ENCODE measurements around the gene RAI1.

The RAI1 gene

DNA sequence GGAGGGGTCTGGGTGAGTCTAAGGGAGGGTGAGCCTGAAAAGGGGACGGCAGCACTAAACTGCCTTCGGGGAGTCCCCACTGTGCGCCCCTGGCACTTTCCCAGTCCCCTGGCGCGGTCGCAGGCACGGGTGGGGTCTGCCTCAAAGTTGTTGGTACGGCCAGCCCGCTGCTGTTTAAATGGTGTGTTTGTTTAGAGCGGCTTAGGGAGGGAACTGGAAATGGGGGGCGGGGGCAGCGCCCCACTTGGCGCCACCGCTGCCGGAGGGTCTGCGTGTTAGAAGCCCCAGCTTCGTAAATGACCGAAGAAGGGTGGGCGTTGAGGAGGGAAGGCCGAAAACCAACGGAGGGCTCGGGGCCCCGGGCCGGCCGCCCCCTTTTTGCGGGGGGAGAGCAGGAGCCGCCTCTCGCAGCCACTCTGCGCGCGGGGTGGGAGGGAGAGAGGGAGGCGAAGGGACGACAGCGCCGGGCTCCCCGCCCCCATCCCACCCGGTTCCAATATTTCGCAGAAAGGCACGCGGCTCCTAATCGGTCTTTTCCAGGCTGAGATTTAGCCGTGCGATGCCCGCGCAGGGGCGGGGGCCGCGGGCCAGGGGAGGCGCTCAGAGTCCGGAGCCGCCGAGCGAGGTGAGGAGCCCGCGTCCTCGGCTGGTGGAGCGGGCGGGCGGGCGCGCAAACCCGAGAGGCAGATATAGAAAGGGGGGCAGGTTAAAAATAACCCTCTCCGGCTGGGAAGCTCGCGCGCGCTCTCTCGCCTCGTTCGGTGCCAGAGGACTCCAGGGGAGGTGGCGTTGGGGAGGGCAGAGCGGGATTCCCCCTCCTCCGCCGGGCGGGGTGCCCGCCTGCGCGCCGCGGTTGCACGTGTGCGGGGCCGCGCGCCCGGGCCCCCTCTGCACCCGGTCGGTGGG is 100.6 kb downstream of the RAI1 start:
- no peak for DNase-seq (ENCODE audit: low read depth in 2 of 3, low spot score in 1 of 3)

DNA sequence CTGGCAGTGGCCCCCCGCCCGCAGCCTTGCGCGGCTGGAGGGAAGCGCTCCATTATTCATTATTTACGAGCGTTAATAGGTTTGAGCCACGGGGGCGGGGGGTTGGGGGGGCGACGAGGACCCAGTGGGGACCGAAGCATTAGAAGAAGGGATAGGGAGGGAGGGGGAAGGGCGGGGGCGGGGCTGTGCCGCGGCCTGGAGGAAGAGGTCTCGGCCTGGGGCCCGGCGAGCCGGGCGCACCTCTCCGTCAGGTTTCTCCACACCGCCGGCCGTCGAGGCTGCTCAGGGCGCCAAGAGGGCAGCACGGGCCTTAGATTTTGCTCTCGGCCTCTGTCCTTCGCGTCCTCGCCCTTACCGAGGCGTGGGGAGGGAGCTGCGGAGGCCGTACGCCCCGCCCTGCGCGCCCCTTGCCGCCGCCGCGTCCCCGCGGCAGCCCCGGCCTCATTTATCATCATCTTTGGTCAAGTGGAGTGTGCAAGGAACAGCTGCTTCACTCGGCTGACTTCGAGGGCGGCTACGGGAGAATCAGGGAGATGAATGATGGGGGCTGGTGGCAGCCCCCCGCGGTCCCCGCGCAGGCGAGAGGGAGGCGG is 101.4 kb downstream of the RAI1 start:
- DNase-seq (ENCODE audit: low read depth in 2 of 3, low spot score in 1 of 3), result no peak

DNA sequence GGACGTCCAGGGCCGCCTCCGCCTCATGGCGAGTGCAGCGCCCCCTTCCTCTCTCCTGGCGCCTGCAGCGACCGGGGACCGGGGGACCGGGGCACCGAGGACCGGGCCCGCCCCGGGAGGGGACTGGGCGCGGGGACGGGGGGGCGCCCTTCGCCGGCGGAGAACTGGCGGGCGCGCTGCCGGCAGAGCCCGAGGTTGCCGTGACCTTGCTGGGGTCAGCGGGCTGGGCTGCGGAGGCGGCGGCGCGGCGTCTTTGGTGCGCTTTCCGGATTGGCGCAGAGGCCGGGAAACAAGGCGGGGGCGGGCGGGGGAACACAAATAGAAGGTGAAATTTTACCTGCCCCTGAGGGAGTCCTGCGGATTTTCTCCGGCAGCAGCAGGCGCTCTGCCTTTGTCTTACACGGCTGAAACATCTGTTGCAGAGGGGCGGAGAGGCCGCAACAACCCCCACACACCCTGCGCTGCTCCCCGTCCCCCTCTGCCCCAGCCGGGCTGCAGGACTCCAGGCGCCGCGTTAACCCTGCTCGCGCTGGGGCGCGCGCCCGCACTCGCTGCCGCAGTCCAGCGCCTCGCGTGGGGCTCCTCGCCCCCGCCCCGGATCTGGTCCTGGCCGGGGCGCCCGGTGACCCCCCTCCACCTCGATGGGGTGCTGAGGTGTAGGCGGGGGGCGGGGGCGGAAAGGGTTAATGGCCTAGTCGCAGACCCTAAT is 102.0 kb downstream of the RAI1 start:
- peak in 2 of 3 donors; percentile 27 to 44 for DNase-seq (ENCODE audit: low read depth in 2 of 3, low spot score in 1 of 3)

DNA sequence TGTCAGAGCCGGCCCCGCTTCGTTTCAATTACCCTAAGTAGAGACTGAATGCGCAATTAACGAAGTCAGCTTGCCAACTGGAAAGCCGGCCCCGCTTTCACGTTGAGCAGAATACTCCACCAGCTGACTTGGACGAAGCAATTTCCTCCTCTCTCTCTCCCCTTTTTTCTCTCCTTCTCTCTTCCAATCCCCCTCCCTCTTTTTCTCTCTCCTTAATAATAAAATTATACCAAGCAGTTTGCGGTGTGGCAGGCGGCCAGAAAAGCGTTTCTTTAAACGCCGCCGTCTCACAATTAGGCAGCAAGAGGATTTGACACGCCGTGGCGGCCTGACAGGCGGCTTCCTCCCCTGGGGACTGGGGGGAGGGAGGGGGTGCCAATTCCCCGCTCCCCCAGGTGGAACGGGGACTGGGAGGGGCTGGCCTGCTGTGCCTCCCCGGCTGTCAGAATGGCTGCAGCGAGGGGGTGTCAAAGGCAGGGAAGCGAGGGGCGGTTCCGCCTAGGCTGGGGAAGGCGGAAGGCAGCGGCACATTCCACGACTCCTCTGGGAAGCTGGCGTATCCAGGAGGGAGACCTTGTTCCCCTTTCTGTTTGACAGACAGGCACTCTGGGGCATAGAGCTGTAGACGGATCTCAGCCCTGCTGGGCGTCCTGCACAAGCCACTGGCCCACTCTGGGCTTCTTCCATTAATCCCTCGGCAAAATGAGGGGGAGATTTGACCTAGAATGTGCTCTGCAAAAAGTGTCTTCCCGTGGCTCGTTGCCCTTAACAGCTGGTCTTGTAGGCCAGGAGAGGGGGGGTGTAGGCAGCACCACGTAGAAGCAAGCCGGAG is 102.8 kb downstream of the RAI1 start:
- no peak for DNase-seq (ENCODE audit: low read depth in 2 of 3, low spot score in 1 of 3)

DNA sequence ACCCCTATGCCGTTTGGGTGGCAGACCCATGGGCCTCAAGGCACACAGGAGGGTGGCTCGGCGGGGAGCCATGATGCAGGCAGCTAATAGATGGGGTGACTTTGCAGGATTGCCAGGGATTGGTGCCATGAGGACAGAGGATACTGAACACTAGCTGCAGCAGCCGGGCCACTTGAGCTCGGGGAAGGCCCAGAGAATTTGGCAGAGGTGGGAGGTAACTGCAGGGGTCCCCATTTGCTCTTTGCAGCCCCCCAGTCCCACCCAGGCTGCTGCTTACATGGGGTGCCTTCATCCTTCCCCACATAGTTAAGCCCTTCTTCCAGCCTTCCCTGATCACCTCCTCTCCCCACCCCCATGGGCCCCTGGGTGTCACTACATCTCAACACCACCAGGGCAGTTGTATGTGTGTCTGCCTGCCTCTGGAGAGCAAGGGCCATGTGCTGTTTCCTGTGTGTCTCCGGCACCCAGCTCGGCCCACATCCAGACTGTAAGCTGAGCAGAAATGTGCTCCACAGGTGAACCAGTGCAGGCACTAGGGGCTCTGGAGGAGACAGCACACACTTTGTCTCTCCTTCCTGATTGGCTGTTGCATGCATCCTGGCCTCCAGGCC is 103.5 kb downstream of the RAI1 start:
- peak in 1 of 3 donors; percentile 27 for DNase-seq (ENCODE audit: low read depth in 2 of 3, low spot score in 1 of 3)

DNA sequence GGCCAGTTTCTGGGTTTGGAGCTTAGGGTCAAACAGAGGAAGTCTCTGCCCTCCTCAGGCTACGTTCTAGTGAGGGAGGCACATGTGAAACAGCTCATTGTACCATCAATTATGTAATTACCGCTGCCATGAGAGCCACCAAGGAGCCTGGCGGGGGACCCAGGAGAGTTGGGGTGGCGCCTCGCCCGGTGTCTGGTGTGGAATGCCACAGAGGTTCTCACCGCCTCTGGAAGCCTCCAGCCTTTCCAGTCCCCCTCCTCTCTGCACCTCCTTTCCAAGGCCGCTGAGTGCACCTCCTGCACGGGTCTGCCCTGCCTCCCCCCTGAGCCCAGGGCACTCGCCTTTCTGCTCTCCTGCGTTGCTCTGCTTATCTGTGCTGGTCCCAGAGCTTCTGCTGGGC is 104.1 kb downstream of the RAI1 start:
- DNase-seq (ENCODE audit: low read depth in 2 of 3, low spot score in 1 of 3), result no peak

DNA sequence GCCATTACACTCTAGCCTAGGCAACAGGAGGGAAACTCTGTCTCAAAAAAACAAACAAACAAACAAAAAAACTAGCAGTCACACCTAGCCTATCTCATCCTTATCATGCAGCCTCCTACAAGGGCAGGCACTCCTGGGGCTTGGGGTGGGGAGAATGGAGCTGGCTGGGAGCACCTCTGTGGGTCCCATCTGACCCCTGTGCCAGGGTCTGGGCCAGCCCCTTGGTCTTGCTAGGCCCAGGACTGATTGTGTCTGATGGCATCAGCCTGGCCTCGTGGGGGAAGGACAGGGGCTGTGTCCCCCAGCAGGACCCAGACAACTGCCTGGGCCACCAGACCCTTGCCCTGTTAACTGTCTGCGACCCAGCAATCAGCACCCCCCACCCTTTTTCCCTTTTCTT is 105.7 kb downstream of the RAI1 start:
- no peak for DNase-seq (ENCODE audit: low read depth in 2 of 3, low spot score in 1 of 3)

DNA sequence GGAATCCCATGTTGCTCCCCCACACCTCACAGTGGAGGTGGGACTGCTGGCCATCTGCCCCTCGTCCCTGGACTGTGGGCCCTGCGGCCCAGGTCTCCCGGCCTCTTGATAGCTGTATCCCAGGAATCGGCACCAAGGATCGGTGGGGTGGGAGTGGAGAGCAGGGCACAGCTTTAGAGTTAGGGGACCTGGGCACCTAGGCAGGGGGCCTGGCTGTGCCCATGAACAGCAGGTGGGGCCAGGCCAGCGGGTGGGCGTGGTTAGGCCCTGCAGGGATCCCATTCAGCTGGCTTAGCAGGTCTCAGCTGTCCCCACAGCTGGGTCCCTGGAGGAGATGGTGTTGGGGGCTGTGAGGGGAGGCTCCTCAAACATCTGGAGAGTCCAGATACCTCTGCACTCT is 106.3 kb downstream of the RAI1 start:
- DNase-seq (ENCODE audit: low read depth in 2 of 3, low spot score in 1 of 3), result no peak

DNA sequence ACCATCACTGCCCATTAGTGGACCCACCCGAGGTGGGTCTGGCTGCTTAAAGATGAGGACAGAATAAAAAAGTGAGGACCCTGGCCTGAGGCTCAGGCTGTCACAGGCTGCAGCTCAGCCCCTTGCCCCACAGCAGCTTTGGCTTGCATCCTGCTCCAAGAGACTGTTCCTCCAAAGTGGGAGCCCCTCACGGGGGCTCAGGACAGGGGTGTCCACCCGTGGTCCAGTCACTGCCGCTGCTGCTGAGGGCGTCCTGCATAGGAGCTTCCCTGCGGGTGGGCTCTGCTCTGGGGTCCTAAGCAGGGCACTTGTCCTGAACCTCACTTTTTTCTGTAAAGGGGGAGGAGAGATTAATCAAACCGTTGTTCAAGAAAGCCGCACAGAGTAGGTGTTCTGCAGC is 107.7 kb downstream of the RAI1 start:
- no peak for DNase-seq (ENCODE audit: low read depth in 2 of 3, low spot score in 1 of 3)

DNA sequence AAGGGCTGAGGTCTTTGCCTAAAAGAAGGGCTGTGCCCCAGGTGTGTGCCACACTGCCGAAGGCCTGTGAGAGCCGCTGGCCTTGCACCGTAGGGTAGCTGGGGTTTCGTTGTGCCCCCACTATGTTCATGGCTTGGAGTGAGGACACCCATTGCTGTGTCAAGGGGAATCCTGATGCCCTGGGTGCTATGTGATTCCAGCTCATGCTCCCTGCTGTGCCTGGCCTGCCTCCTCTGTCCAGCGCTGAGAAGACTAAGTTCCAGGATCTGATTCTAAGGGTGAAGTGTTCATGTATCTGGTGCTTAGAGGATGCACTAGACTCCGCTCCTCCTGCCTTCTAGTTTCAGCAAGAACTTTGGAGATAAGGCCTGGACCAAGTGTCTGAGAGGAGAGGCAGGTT is 108.2 kb downstream of the RAI1 start:
- DNase-seq (ENCODE audit: low read depth in 2 of 3, low spot score in 1 of 3), result no peak

DNA sequence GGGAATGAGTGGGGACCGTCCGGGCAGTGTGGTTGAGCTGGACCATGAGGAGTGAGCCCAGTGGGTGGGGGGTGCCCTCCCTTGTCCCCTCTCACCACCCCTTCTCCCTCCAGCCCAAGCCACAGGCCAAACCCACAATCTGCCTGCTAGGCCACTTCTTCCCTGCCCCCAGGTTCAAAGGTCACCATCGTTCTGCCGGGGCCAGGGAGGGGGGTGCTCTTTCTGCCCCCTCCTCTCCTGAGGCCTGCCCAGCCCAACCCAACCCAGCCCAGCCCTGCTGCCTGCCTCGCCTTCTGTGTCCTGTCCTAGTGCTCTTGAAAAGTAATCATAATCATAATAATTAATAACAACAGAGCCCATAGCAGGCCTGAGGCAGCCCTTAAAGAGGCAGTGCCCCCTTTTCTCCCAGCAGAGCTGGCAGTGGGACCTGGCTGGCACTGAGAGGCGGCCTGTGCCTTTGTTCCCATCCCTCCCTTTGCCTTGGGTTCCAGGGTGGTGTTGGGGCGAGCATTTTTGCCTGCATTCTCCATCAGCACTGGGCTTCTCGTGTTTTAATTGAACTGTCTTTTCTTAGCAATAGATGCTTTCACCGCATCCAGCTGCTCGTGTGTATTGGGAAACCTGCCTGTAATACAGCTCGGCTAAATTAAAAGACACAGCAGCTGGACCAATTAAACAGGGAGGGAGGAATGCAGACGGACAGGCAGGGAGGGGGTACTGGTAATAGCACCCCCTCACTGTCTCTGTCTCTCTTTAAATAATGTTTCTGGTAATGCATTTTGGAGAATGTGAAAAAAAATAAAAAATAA is 108.8 kb downstream of the RAI1 start:
- DNase-seq (ENCODE audit: low read depth in 2 of 3, low spot score in 1 of 3), result no peak

DNA sequence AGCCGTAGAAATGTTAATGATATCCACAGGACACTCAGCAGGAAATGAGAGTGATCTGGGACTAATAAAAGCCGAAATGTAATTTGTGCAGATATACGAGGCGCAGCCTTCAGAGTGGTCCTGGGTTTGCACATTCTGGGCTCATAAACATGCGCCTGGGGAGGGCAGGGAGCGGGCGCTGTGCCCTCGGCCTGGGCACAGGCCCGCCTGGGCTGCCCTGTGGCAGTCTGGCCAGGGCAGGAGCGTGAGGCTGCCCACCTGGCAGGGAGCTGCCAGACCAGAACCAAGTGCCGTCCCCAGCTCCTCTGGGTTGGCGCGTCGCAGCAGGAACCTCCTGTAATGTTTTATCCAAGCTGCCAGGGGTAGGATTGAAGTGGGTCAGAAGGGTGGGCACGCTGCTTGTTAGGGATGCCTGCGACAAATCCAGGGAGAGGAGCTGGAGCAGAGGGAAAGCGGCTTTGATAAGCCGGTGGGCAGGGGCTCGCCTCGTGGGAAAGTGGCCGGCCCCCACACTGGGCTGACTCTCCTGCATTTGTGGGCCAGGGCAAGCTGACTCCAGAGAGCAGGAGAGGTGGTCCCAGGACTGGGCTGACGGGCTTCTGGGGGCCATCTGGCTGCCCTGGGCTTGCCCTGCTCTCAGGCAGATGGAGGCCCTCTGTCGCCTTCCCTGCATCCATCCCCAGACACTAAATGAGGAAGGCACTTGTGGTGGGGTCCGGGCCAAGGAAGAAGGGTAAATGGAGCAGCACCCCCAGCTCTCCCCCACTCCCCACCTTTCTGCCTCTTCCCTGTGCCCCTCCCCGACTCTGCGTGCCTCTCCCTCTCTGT is 109.6 kb downstream of the RAI1 start:
- DNase-seq (ENCODE audit: low read depth in 2 of 3, low spot score in 1 of 3), result no peak

DNA sequence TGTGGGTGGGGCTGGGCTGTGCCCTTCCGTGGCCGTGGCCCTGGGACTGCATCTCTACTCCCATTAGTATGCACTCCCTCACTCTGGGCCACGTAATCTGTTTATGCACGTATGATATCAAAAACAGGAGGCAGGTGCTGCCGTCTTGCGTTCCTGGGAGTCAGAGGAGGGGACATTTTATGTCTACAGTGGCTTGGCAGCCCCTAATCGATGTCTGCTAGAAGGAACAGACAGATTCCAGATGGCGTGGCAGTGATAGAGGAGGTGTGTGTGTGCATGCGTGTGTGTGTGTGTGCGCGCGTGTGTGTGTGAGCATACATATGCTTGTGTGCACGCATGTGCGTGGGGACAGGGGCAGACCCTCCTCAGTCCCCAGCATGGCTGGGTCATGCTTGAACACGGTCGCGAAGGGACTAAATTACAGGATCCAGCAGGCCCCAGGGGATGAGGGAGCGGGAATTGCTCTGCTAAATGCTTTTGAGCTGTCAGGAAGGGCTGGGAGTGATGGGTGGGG is 110.8 kb downstream of the RAI1 start:
- DNase-seq (ENCODE audit: low read depth in 2 of 3, low spot score in 1 of 3), result no peak

DNA sequence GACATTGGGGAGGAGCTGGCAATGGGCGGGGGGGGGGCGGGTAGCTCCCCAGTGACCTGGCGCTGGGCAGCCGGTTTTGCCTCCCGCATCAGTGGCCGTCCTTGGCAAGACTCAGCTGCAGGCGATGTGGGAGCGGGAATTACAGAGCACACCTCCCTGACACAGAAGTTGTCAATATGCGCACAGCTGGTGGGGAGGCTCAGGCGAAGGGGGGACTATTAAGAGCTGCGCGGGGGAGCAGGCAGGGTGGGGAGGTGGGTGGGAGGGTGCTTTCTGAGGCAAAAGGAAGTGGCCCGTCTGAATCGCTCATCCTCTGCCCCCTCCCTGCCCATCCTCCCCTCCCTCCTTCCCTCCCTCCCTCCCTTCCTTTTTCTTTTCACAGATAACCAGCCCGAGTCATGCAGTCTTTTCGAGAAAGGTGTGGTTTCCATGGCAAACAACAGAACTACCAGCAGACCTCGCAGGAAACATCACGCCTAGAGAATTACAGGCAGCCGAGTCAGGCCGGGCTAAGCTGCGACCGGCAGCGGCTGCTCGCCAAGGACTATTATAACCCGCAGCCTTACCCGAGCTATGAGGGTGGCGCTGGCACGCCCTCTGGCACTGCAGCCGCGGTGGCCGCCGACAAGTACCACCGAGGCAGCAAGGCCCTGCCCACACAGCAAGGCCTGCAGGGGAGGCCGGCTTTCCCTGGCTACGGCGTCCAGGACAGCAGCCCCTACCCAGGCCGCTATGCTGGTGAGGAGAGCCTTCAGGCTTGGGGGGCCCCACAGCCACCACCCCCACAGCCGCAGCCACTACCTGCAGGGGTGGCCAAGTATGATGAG is 111.5 kb downstream of the RAI1 start:
- DNase-seq (ENCODE audit: low read depth in 2 of 3, low spot score in 1 of 3), result peak in 2 of 3 donors; percentile 25 to 43

DNA sequence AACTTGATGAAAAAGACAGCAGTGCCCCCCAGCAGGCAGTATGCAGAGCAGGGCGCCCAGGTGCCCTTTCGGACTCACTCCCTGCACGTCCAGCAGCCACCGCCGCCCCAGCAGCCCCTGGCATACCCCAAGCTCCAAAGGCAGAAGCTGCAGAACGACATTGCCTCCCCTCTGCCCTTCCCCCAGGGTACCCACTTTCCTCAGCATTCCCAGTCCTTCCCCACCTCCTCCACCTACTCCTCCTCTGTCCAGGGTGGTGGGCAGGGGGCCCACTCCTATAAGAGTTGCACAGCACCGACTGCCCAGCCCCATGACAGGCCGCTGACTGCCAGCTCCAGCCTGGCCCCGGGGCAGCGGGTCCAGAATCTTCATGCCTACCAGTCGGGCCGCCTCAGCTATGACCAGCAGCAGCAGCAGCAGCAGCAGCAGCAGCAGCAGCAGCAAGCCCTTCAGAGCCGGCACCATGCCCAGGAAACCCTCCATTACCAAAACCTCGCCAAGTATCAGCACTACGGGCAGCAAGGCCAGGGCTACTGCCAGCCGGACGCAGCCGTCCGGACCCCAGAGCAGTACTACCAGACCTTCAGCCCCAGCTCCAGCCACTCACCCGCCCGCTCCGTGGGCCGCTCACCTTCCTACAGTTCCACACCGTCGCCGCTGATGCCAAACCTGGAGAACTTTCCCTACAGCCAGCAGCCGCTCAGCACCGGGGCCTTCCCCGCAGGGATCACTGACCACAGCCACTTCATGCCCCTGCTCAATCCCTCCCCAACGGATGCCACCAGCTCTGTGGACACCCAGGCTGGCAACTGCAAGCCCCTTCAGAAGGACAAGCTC is 112.3 kb downstream of the RAI1 start:
- DNase-seq (ENCODE audit: low read depth in 2 of 3, low spot score in 1 of 3), result no peak

DNA sequence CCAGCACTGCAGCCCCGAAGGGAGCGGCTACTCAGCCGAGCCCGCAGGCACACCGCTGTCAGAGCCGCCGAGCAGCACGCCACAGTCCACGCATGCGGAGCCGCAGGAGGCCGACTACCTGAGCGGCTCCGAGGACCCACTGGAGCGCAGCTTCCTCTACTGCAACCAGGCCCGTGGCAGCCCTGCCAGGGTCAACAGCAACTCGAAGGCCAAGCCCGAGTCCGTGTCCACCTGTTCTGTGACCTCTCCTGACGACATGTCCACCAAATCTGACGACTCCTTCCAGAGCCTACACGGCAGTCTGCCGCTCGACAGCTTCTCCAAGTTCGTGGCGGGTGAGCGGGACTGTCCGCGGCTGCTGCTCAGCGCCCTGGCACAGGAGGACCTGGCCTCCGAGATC is 113.1 kb downstream of the RAI1 start:
- DNase-seq (ENCODE audit: low read depth in 2 of 3, low spot score in 1 of 3), result no peak

DNA sequence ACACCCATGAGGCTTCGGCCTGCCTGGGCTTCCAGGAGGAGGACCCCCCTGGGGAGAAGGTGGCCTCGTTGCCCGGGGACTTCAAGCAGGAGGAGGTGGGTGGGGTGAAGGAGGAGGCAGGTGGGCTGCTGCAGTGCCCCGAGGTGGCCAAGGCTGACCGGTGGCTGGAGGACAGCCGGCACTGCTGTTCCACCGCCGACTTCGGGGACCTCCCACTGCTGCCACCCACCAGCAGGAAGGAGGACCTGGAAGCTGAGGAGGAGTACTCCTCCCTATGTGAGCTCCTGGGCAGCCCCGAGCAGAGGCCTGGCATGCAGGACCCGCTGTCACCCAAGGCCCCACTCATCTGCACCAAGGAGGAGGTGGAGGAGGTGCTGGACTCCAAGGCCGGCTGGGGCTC is 114.0 kb downstream of the RAI1 start:
- no peak for DNase-seq (ENCODE audit: low read depth in 2 of 3, low spot score in 1 of 3)
